Activated naive CD4-positive, alpha-beta T cell (primary cell): ENCODE data around the gene TMEM170B.

Source experiments
- DNase-seq, 4 experiments: peaks; one replicate each; lab custom pipeline; 2025; lab: John Stamatoyannopoulos, UW

The TMEM170B gene

DNA sequence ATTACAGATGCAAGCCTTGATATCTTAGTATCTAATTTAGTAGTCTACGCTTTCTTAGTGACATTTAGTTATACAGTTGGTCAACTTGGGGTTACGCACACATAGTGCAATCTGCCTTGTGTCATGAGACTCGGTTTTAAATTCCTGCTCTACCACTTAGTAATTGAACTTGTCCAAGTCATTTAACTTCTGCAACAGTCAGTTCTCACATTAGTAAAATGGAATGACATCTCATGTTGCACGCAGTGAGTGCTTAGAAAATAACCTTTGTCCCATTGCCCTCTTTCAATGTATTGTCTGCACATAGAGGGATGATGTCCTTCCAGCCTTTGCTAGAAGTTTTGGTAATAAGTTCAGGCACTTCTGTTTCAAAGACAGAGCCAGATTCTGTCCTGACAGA lies 48.6 kb downstream of the TMEM170B start:
- no peak for DNase-seq

DNA sequence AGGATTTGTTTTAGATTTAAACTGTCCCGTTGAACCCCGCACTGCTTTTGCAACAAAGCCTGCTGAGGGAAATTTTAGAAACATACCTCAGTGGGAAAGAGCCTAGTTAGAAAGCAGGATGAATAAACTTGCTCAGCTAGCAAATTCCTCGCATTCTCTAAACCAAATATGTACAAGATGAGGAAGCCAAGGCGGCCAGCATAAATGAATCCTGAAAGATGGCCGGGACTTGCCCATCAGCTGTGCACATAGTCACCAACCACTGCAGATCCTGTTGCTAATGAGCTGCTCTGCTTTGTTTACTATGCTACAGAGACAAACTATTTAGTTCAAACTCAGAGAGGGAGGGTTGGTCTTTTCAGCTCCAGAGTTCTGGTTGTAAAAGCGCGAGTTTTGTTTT lies 49.0 kb downstream of the TMEM170B start:
- no peak for DNase-seq

DNA sequence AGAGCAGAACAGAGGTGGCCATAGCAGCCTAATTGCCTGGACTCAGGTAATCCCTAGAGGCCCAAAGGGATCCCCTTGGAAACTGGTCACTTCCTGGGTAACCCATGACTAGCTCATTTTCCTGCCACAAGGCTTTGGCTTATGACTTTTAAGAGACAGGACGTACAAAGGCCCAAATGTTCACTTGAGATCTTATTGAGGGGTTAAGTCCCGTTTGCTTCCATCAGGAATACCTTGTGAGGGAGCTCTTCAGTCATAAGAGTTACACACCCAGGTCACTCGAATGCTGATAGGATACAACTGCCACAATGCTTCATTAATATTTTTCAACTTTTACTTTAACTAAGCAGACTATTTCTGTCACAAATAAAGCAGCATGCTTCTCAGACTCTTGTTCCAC lies 51.7 kb downstream of the TMEM170B start:
- no peak for DNase-seq

DNA sequence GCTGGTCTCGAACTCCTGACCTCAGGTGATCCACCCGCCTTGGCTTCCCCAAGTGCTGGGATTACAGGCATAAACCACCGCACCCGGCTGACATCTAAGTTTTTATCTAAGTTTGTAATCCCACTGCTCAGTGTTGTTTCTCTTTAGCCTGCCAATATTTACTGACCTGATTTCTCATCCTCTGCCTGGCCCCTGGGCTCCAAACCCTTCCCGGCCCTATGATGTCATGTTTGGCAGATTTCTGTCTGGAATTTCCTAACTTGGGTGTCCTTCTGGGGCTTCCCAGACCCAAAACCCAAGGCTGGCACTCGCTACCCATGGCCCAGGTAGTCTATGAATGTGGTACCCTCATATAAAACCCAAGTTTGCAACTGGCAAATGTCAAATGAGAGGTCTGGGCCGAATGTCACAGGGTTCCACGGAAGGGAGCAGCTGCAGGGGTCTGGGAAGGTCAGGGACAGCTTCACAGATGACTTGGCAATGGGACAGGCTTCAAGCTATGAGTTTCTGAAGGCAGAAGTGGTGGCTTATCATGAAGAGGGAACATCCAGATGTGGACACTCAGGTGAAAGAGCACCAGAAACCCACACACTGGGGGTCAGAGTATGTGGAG lies 54.9 kb downstream of the TMEM170B start:
- no peak for DNase-seq

DNA sequence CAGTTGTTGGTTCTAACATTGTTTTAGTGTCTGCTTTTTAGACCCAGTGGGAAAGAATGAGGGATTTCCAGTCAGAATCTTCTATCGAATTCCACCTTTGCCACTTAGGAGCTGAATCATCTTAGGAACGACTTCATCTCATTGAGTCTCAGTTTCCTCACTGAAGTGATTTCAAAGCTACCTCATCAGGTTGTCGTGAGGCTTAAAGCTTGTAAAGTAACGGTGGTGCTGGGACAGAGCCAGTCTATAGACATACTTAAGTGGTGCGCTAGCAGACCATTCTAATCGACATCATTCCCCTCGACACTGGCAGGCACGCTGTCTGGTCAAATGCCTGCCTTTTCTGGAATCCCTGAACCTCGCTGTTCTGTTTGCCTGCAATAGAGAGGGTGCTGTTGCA lies 55.5 kb downstream of the TMEM170B start:
- DNase-seq = no peak

DNA sequence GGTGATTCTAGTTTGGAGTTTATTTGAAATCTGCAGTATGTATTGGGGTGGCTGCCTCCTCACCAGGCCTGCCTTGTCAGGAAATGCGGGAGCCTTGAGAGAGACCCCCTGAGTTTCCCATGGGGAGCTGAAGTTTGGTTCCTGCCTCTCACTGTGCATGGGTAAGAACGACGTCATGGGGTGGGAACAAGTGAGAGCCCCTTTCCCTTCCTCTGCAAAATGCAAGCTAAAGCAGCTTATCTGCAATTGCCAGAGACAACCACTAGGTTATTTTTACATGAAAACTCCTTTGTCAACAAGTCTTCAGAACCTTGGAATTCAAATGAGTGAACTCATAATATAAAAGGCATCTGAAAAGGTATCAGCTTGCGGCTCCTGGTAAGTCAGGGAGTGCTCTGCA lies 58.4 kb downstream of the TMEM170B start:
- DNase-seq = no peak

DNA sequence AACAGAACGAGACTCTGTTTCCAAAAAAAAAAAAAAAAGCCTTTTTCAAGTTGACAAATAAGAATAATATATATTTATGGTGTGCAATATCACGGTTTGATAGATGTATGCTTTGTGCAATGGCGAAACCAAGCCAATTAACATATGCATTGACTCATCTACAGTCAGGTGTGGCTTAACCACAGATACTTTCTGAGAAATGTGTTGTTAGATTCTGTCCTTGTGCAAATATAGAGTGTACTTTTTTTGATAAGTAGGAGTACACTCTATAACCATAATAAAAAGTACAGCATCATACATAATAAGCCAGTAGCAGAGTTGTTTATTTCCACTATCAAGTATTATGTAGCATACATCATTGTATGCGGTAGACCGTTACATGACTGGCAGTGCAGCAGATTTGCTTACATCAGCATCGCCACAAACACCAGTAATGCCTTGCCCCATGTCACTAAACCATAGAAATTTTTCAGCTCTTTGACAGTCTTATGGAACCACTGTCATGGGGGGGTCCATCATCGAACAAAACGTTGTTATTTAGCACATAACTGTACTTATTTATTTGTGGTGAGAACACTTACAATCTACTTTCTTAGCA lies 59.2 kb downstream of the TMEM170B start:
- no peak for DNase-seq

DNA sequence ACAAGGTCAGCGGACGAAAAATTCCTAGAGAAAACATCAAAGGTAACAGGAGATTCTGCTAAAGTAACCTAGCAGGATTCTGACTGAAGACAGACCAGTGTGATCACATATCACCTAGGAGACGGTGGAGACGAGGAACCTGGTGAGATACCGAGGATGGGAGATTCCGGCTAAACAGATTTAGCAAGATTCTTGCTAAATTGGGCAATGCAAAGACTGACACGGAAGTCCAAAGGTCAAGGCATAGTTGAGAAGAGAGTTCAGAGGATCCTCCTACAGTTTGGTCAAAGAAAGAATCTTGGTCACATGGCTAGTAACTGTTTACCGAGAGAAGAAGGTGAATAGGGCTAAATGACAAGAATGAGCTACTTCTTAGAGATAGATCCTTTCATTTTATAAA lies 61.1 kb downstream of the TMEM170B start:
- no peak for DNase-seq

DNA sequence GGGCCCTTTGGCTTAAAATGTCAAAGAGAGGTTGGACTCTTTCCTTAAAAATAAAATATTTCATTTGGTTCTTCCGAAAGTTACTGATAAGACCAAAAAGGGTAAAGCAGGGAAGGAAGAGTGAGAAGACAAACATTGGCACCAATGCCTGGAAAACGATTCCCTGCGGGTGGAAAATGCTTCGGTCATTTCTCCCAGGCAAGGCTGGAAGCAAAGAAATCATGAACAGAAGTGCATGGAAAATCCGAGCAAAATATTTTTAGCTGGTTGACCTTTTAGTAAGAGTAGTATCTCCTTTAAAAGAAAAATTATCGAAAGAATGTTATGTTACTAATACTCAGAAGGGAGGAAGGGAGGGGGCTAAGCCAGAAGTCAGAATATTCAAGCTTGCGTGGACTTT lies 62.7 kb downstream of the TMEM170B start:
- DNase-seq = no peak

DNA sequence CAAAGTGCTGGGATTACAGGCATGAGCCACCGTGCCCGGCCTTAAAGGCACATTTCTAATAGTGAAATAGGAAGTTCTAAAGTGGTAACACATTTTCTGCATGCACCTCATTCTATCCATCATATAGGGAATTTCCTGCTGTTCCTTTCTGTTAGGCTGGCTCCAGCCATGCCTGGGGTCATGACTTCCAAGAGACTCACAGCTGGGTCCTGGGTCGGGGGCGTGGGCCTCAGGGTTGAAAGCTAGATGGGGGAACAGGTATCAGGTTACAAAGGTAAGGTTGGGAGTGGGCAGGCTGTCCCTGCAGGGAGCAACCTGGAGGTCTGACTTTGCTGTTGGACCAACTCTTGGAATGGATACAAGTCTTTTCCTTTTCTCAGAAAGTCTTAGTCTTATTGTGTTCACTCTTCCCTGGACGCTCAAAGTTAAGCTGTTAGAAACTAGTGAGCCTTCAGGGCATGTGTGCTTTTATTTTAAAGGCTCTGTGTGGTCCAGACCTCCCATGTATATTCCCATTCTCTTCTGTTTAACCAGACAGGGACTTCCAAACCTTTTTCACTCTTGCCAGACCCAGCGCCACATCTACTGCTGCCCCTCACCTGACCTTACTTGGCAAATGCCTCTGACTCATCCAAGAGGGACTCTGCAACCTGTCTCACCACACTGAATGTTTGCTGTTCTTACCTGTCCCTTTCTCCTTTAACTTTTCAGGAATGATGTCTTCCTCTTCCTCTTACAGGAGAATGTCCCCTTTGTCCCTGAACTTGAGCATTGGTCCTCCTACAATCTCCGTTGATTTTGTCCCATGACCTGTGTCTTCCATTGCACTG lies 64.4 kb downstream of the TMEM170B start:
- no peak for DNase-seq

DNA sequence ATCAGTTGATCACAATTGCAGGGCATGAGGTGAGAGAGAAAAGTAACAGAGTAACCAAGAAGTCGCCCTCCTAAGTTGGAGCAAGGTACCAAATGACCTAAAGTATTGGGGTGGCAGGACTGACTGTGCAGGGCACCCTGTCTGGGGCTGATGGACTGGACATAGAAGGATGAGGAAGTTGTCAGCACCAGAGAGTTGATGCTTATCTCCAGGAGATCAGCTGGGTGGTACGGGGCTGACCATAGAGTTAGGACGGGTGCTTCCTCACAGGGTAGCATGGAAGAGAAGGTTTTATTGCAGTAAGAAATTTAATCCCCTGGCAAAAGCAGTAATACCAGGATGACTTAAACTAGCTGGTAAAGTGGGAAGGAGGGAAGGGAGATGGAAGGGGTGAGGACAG lies 66.7 kb downstream of the TMEM170B start:
- DNase-seq = no peak

DNA sequence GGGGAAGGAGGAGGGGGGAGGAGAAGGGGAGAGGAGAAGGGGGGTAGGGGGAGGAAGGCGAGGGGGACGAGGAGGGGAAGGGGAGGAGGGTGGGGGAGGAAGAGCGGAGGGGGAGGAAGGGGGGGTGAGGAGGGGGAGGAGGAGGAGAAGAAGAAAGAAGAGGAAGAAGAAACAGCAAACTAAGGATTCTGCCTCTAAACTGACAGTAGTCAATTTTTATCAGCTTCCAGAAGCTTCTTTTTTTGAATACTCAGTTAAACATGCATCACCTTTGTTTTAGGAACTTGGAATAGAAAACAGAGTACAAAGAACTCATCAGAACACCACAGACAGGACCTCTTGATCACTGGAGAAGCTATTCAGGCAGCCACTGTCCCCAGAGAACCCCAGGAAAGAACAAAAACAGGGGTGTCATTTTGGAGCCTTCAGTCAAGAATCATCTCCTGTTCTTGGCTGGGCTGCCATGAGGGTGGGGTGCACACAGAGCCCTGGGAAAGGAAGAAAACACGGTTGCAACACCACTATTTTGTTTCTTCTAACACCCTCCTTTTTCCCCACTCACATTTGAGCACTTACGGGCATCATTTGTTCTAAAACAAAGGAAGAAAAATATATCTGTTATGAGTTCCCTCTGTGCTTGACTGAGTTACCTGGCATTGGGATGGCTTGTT lies 67.4 kb downstream of the TMEM170B start:
- no peak for DNase-seq

DNA sequence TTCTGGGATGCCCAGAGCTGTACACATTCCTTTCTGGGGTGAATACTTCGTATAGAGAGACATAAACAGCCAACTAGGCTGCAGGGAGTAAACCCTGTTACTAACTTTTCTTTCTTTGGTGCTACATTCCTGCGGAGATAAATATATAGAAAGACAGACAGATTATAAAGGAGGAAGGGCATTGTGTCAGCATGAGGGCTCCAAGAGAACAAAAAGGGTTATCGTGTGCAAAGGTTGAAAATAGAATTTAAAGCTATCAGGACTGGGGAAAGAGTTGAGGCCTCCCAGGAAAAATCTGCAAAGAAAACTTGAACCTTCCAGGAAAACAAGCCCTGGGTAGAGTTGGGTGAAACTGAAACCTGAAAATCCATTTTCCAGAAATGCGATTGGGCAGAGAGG lies 68.0 kb downstream of the TMEM170B start:
- no peak for DNase-seq

DNA sequence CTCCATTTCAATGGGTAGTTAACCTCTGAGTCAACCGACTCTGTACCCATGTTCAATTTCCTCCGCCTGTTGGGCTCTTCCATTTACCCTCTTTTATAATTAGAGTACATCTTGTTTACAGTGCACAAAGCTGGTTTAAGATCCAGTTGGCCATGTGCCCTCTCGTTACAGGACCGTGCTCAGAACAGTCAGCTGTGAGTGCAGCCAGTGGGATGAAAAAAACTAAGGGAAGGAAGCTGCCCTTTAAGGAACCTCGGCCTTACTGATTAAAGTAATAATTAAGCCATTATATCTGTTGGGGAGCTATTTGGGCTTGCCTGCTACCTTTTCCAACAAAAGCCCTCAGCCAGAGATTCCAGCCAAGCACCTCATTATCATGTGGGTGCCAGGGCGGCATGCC lies 68.8 kb downstream of the TMEM170B start:
- DNase-seq = no peak

DNA sequence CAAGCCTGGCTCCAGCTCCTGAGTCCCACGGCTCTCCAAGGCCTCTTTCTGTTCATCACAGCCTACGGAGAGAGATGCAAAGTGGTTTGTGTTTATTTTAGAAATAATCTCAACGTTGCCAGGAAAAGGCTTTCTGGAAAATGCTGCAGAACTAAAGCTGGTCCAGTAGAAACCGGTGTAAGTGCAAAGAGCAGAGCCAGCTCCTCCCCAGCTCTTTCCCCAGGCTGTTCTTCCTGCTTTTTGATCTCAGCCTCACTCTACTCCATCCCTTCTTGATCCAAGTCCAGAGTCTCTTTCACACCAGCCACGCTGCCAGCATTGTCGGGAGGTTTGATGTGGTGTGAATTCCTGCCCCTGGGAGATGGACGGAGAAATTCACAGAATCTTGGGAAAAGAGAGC lies 69.8 kb downstream of the TMEM170B start:
- DNase-seq = no peak

DNA sequence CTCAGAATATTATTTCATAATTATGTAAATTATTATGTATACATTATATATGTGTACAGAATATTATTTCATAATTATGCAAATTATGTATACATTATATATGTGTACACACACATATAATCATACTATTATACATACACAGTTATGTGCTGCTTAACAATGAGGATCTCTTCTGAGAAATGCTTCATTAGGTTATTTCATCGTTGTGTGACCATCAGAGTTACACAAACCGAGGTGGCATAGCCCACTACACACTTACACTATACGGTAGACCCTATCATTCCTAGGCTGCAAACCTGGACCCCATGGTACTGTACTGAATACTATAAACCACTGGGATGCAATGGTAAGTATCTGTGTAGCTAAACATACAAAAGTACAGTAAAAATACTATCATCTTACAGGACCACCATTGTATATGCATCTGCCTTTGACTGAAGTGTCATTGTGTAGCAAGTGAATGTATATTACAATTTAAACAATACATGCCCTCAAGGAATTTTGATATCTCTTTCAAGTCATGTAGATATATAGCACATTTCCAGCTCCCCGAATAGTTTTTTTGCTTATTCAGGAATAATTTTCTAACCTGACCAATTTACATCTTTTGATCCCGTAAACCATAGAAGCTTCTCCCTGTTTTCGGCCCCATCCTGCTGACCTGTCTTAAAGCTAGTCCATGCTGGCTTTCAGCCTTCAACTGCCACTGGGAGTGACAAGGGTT lies 71.2 kb downstream of the TMEM170B start:
- no peak for DNase-seq

DNA sequence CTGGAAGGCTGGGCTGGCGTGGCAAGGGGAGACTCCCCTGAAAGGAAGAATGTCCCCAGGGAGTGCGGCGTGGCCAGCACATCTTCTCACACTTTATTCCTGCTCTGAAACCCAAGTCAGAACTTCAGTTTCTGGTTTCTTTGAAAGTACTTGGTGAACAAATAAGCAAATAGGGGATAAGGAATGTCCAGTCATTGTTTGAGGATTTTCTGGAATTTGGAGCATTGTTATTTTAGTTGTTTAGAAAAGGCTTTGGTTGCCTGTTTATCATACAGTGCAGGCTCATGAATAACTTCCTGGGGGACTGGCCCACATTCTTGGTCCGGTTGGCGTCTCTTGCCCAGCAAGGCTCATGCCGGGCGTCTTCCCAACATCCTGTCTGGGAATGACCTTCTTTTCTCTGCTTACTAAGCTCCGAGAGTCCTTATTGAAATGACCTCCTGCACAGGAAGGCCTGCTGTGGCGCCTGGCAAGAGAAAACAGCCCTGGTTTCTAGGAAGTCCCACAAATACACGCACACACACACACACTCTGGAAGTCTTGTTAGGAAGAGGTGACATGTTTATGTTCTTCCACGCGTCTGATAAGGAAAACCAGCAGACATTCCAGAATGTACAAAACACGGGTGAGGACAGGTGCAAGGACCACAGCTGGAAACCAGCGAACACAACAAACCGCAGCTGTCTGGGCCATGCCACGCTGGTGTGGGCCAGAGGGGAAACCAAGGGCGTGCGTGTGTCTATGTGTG lies 71.9 kb downstream of the TMEM170B start:
- DNase-seq = no peak

DNA sequence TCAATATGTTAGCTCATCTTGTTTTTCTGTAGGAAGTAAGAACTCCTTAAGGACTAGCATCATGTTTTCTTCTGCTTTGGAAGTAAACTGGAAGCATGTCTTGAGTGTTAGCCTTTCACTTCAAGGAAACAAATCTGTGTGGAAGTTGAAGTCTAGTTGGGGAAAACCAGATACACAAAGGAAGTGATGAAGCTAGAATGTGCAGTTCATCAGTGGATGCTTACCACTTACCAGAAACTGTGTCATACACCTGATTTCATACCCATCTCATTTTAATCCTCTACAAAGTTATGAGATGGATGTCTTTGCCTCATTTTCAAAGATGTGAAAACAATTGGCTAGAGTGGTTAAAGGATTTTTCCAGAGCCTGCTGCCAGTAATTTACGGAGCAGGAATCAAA lies 75.8 kb downstream of the TMEM170B start:
- no peak for DNase-seq

DNA sequence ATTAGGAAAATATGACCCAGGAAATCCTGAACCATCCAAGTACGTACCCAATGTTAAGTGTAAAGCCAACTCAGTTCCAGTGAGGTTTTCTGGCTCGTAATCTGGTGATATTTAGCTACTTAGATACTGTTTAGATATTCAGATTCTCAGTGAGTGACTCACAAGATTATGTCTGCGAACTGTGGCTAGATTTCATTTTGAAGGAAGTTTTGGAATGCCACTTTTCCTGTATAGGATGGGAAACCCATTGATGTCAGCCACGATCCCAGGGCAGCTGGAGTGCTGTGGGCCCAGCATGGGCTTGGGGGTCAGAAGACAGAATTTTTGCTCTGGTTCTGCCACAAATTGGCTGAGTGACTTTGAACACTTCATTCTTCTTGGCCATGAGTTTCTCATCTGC lies 76.3 kb downstream of the TMEM170B start:
- no peak for DNase-seq

DNA sequence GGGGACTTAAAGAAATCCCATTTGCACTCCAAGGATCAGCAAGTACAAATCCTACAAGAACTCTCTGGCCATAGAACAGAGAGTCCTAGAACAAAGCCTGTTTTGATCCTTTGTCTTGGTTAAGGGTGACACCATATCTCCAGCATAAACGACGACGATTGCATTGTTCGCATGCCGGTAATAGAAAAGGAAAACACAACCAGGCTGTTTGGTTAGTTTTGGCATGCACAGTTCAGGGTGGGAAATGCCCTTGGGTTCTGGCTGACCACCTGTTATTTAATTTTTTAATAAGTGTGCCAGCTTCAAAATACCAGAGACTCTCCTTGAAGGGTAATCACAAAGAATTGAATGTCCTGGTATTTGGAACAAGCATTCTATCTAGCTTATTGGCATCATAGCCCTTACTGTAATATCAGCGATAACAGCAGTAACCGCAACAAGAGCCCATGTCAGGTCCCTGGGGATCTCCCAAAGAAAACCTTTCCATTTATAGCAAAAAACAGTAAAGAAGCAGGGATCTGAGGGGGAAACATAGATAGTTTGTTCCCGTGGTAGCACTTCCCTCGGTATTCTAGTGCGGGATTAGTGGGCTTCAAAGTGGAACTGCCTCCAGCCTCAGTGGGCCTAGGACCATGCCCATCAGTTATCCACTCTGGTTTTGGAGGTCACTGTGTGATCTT lies 77.1 kb downstream of the TMEM170B start:
- DNase-seq = no peak

DNA sequence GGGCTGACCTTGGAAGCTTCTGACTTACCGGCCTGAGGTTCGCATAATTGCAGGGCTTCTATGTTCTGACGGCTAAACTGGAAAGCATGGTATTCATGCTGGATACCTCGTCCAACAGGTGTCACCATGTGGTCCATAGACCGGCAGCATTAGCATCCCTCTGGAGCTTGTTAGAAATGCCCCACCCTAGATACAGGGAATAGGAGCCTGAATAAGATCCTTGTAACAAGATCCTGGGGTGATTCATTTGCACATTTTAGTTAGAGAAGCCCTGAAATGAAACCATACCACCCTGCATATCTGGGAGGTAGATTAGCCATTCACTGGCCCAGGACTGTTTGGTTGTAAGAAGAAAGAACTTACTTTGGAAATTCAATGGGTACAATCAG lies 77.7 kb downstream of the TMEM170B start:
- DNase-seq = no peak
